Endothelial cell of umbilical vein (primary cell): ENCODE results near the gene AKR7A2. TPM values are rescaled to one million over a fixed set of nuclear protein-coding genes. Genes with fewer than 3 reads are reported as not detected.
A peak's percentile ranks its signal among the peaks of the same experiment; 100 is the strongest.

Experiments used
- BruUV-seq: library from RNA; stranded (reverse); fragments of 400-500 nt; replicated peaks from 2 replicates; lab custom pipeline; 2021; lab: Mats Ljungman, UMichigan
- CTCF ChIA-PET: fragments of 300-600, 350-600 bp; sonication (Branson Sonifier 250); formaldehyde crosslinking; loops from one replicate; lab custom pipeline; 2021; ENCODE audit warnings: antibody characterized with exemption, inconsistent platforms; lab: Charles Lee
- POLR2A ChIA-PET: fragments of 300-600, 350-600 bp; sonication (Branson Sonifier 250); formaldehyde crosslinking; loops from one replicate; lab custom pipeline; 2021; ENCODE audit warnings: antibody characterized with exemption, inconsistent platforms; lab: Charles Lee
- DNase-seq: peaks from one replicate; pipeline ENCODE4 v3.0.0-alpha.2; 2011; ENCODE audit warnings: low read depth, low spot score
- FAIRE-seq: peaks from 2 replicates; lab custom pipeline; 2011; peaks lifted over from hg19 to GRCh38; lab: Jason Lieb, UNC
- H2AFZ ChIP-seq: 2 replicates; pipeline ENCODE4 v1.6.0; 2012; ENCODE audit warnings: low read depth, low read length, control low read depth, inconsistent platforms
- H3K27ac ChIP-seq: 2 replicates; pipeline ENCODE4 v1.5.1; 2011; ENCODE audit warnings: low read depth, mild to moderate bottlenecking, control low read depth, low read length, moderate library complexity; ENCODE audit not compliant: insufficient read depth
- H3K27me3 ChIP-seq, 2 experiments: 2 replicates each; pipeline versions ENCODE4 v1.6.0 to v1.6.1; 2011; ENCODE audit warnings: low read length in 2 of 2, mixed read lengths in 1 of 2; ENCODE audit not compliant: control insufficient read depth in 2 of 2, insufficient read depth in 2 of 2
- H3K36me3 ChIP-seq, 2 experiments: 2 replicates in 1 of 2; 3 replicates in 1 of 2; pipeline ENCODE4 v1.5.1; 2011; ENCODE audit warnings: low read length in 2 of 2, mild to moderate bottlenecking in 1 of 2, moderate library complexity in 1 of 2; ENCODE audit not compliant: control insufficient read depth in 2 of 2, insufficient read depth in 2 of 2; ENCODE audit errors: extremely low read depth in 1 of 2
- H3K4me1 ChIP-seq: 3 replicates; pipeline ENCODE4 v1.5.1; 2011; ENCODE audit warnings: mild to moderate bottlenecking, low read length; ENCODE audit not compliant: control insufficient read depth, insufficient read depth; ENCODE audit errors: extremely low read depth
- H3K4me2 ChIP-seq: 2 replicates; pipeline ENCODE4 v1.6.1; 2011; ENCODE audit warnings: low read length, control low read depth, mixed read lengths; ENCODE audit not compliant: insufficient read depth
- H3K4me3 ChIP-seq, 3 experiments: fragments of 200-600 bp in 1 of 3; sonication (generic), shearing (Covaris generic) in 1 of 3; replicated peaks in 1 of 3; 2 replicates each; pipeline ENCODE4 v1.5.1; 2011 to 2016; ENCODE audit warnings: control low read depth in 3 of 3, low read length in 3 of 3, mild to moderate bottlenecking in 2 of 3, inconsistent platforms in 1 of 3, low read depth in 1 of 3, moderate library complexity in 1 of 3; ENCODE audit not compliant: insufficient read depth in 1 of 3
- H3K79me2 ChIP-seq: 2 replicates; pipeline ENCODE4 v1.6.0; 2012; ENCODE audit warnings: low read length, inconsistent platforms; ENCODE audit not compliant: control insufficient read depth, insufficient read depth
- H3K9ac ChIP-seq: replicated peaks from 2 replicates; pipeline ENCODE3; 2011; ENCODE audit warnings: low read length, control low read depth; ENCODE audit not compliant: insufficient read depth; ENCODE audit errors: extremely low read depth
- H3K9me1 ChIP-seq: replicated peaks from 3 replicates; pipeline ENCODE4 v1.6.0; 2011; ENCODE audit warnings: mild to moderate bottlenecking, low read length; ENCODE audit not compliant: control insufficient read depth, insufficient read depth; ENCODE audit errors: extremely low read depth
- H3K9me3 ChIP-seq: replicated peaks from 2 replicates; pipeline ENCODE4 v1.5.1; 2012; ENCODE audit warnings: low read length, inconsistent platforms; ENCODE audit not compliant: control insufficient read depth, insufficient read depth
- H4K20me1 ChIP-seq: replicated peaks from 2 replicates; pipeline ENCODE3; 2011; ENCODE audit warnings: mild to moderate bottlenecking, low read length; ENCODE audit not compliant: control insufficient read depth, insufficient read depth; ENCODE audit errors: extremely low read depth
- CTCF ChIP-seq, 2 donors: IDR thresholded peaks; 1 replicate in 1 of 2; 2 replicates in 1 of 2; pipeline ENCODE4 v1.5.1; 2011; ENCODE audit warnings: low read length in 2 of 2, mild to moderate bottlenecking in 2 of 2, moderate library complexity in 2 of 2, control low read depth in 1 of 2, inconsistent platforms in 1 of 2, low read depth in 1 of 2; ENCODE audit not compliant: insufficient read depth in 1 of 2; ENCODE audit errors: extremely low read depth in 1 of 2
- EZH2 ChIP-seq: IDR thresholded peaks from 2 replicates; pipeline ENCODE4 v1.6.1; 2012; ENCODE audit warnings: borderline replicate concordance, low read depth, mild to moderate bottlenecking, moderate library complexity, low read length, inconsistent platforms; ENCODE audit not compliant: severe bottlenecking
- GATA2 ChIP-seq: IDR thresholded peaks from 2 replicates; pipeline ENCODE4 v1.7.0; 2011; ENCODE audit warnings: low read depth, mild to moderate bottlenecking, moderate library complexity, mixed read lengths, low read length; ENCODE audit not compliant: insufficient read length, insufficient read depth
- MAX ChIP-seq: IDR thresholded peaks from 2 replicates; pipeline ENCODE4 v1.6.1; 2011; ENCODE audit not compliant: insufficient read depth, insufficient read length
- MYC ChIP-seq: IDR thresholded peaks from one replicate; pipeline ENCODE4 v1.6.1; 2011; ENCODE audit warnings: mild to moderate bottlenecking, low read depth, low read length
- dilution Hi-C: fragments of 300-500 bp; cut with MboI; formaldehyde crosslinking; loops from one replicate; pipeline ENCODE4 v1.15.0; 2019; ENCODE audit warnings: low sequenced_read_pairs; ENCODE audit not compliant: extremely low pct_ligation_motif_present
- intact Hi-C: fragments of 100-400 bp; cut with micrococcal nuclease; formaldehyde crosslinking; loops from one replicate; pipeline ENCODE4 v1.10.0; 2022
- polyA plus RNA-seq, 4 experiments: library from polyadenylated mRNA; depleted of rRNA in 3 of 4; stranded (reverse) in 3 of 4; unstranded in 1 of 4; fragments of >200 nt; gene quantifications; 2 replicates each; pipeline versions ENCODE4 v1.2.1 to v1.2.3, GENCODE V29; 2011 to 2012; ENCODE audit warnings: missing spikeins in 1 of 4
- total RNA-seq: library from RNA; stranded (reverse); gene quantifications from 2 replicates; pipeline ENCODE4 v1.2.3, GENCODE V29; 2021

The AKR7A2 gene
- total and polyA plus RNA-seq, 2 donors (not counting 3 experiments of a cell fraction or from before 2014, with no cell fraction given) = 48.0 to 70.7 TPM

- CTCF ChIA-PET = no interaction called here
- H3K4me1 ChIP-seq = no peaks in the 10 kb centered on the region
- H4K20me1 ChIP-seq = no peaks in the 10 kb centered on the region
- peaks cover 5% of the 10 kb centered on the region for H3K79me2 ChIP-seq
- POLR2A ChIA-PET = no interaction called here
- H3K9ac ChIP-seq = no peak overlapping the region
- dilution Hi-C loops (no loop called here), intact Hi-C loops (no loop called here)
- FAIRE-seq (no peak), DNase-seq (no peak)
- H3K4me3 ChIP-seq = no peak overlapping the region
- no peaks in the 10 kb centered on the region for H3K9me3 ChIP-seq
- H3K9me1 ChIP-seq = no peaks in the 10 kb centered on the region
- H3K27ac ChIP-seq = no peak overlapping the region
- no peaks in the 10 kb centered on the region for H3K27me3 ChIP-seq
- BruUV-seq = no TSS peak
- H3K36me3 ChIP-seq = peaks cover 0 to 21% of the 10 kb centered on the region in 2 experiments
- no peak overlapping the region for H3K4me2 ChIP-seq
- H2AFZ ChIP-seq = no peak overlapping the region
- no peak for TF ChIP-seq EZH2
These were observed 48.5 kb upstream of the AKR7A2 start for GRCh38 chr1:19360432-19360831.

DNA sequence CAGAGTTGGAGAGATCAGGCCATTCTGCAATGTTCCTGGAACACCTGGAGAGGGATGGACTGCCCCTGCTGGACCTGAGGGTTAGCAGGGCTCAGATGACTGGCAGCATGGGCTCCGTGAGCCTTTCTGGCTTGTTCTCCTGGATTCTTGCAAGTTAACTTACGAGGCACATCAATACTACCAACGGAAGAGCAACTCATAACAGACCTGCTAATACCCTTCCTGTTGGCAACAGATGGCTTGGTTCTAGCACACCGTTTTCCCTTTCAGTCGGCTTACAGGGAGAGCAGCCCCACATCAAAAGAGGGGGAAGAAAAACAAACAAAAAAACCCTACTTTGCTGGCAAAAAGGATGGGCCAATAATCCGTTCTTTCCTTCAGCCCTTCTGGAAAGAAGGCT is 48.1 kb upstream of the AKR7A2 start:
- BruUV-seq = no TSS peak
- H2AFZ ChIP-seq = no peak overlapping the region
- H3K4me2 ChIP-seq = no peak overlapping the region
- no peak overlapping the region for H3K4me3 ChIP-seq
- no peaks in the 10 kb centered on the region for H3K9me3 ChIP-seq
- no peak overlapping the region for H3K9ac ChIP-seq
- H3K79me2 ChIP-seq = peaks cover 5% of the 10 kb centered on the region
- FAIRE-seq (peak; percentile 37), DNase-seq (no peak)
- POLR2A ChIA-PET = no interaction called here
- H3K27ac ChIP-seq = no peak overlapping the region
- no peaks in the 10 kb centered on the region for H3K4me1 ChIP-seq
- dilution Hi-C loops (no loop called here), intact Hi-C loops (no loop called here)
- H4K20me1 ChIP-seq = no peaks in the 10 kb centered on the region
- no peaks in the 10 kb centered on the region for H3K27me3 ChIP-seq
- CTCF ChIA-PET = interaction anchor here (1.1 kb wide), 1 partner anchor 222 kb away, joined by 4 read pairs; no protein-coding TSS in a partner anchor
- H3K36me3 ChIP-seq = peaks cover 0 to 21% of the 10 kb centered on the region in 2 experiments
- TF ChIP-seq GATA2 (no peak), MYC (no peak), MAX (no peak), CTCF (IDR thresholded peaks at IDR 0.05; ENCODE audit: extremely low read depth in 1 of 2, insufficient read depth in 1 of 2, low read depth in 1 of 2, low read length in 2 of 2) (no peak)
- H3K9me1 ChIP-seq = no peaks in the 10 kb centered on the region
